IPS DF 19.7 (cell line): ENCODE measurements around the gene MSH4.
"Not testable (repeated sequence)": the region's sequence is repeated elsewhere in the genome, so short reads cannot be mapped to it uniquely, and the experiment has no call there.

Source experiments
- DNase-seq: peaks from one replicate; pipeline ENCODE4 v3.0.0-alpha.2; 2013; ENCODE audit warnings: low read depth, low spot score

MSH4 gene

DNA sequence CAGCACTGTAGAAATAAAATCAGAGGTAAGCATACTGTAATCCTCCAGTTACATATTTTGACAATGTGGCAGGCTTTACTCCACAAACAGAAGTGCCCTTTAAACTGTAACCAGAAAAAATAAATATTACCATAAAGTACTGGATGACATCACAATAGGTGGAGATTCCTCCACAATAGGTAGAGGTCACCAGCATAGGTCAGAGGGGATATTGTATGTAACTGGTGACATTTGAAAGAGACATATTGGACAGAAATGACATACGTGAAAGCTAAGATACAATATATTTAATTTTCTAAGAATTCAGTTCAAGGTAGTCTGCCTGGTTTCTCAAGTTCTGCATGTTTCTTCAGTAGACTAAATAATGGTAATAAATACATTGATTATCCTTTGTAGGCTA, 135.6 kb downstream of the MSH4 start, which contains the start of gene ASB17:
TSS of gene ASB17 (minus strand) at position 101 of the 400 bp plus-strand sequence. CDS start 113 bp downstream, outside the sequence.
- DNase-seq = no peak

GRCh38 chr1:75937034-75937433, 140.4 kb downstream of the MSH4 start:
- DNase-seq = no peak

- not testable (repeated sequence) for DNase-seq
Measured at GRCh38 chr1:75943037-75943436, 146.4 kb downstream of the MSH4 start.

DNA sequence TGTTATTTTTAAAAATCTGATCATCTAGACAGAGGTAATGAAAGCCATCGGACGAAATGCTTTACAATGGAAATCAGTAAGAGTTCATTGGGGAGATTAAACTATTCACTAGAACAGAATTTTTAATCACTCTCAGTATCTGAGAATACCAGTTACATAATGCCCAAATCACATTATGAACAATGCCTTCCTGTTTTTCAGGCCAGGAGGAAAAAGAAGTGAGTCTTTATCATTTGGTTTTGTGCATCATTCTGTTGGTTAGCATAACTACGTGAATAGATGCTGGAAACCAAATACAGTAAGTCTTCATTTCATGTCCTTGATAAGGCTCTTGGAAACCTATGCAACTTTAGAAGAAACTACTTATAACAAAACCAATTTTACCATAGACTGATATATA, 153.5 kb downstream of the MSH4 start:
- DNase-seq = no peak

DNA sequence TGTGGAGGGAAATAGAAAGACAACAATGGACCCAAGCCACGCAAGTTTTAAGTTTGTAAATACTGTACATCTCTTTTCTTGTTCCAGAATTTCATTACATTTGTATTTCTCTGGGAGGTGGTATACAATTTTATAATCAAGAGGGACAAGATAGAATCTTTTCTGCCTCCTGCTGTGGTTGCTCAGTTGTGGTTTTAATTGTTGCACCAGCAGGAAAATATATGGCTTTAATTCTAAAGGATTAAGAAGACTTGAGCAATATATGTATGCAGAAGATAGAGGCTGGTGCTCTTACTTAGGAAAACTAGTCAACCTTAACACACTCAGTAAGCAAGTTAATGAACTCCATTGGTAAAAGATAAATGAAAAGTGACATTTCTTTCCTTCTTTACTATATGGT, 155.3 kb downstream of the MSH4 start:
- DNase-seq = no peak

- no peak for DNase-seq
Measured at GRCh38 chr1:75953461-75953860, 156.8 kb downstream of the MSH4 start.

DNA sequence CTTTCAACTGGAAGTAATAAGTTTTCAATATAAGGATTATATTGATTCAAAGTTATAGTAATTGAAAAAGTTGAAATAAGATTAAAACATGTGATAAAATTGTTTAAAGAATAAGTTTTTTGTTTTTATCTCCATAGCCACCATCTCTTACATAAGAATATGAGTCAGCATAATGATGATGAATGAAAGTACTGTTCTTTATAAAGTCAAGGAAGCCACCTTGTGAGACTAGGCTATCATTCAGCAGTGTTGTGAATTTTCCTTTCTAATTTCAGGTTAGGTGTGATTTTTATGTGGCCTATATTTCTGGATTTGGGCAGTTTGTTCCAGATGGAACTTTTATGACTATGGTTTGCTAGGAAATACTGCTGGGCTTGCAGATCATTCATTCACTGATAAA, 157.9 kb downstream of the MSH4 start:
- no peak for DNase-seq
